CD4-positive, alpha-beta T cell (primary cell): ENCODE results near the gene ROPN1L. TPM values are rescaled to one million over a fixed set of nuclear protein-coding genes. Genes with fewer than 3 reads are reported as not detected.

Experiments
- ATAC-seq: fragments of 200-7000 bp; cut with Tn5 transposase; one replicate; pipeline ENCODE4 v1.10.0; 2022; ENCODE audit warnings: mild to moderate bottlenecking; ENCODE audit not compliant: poor library complexity
- CTCF ChIA-PET: fragments of 350-600 bp; sonication (Branson Sonifier 250); formaldehyde crosslinking; loops from one replicate; lab custom pipeline; 2021; ENCODE audit warnings: antibody characterized with exemption, inconsistent platforms; lab: Charles Lee
- POLR2A ChIA-PET: fragments of 350-600 bp; sonication (Branson Sonifier 250); formaldehyde crosslinking; loops from one replicate; lab custom pipeline; 2021; ENCODE audit warnings: antibody characterized with exemption, inconsistent platforms; lab: Charles Lee
- DNase-seq, 14 experiments: peaks; one replicate each; pipeline ENCODE4 v3.0.0-alpha.2; 2013 to 2020; ENCODE audit warnings: mixed read lengths in 2 of 14
- H3K27ac ChIP-seq, 2 donors: one replicate each; pipeline versions ENCODE4 v1.5.1 to v1.7.0; 2013; ENCODE audit warnings: low read length in 2 of 2, low read depth in 1 of 2, mild to moderate bottlenecking in 1 of 2
- H3K27me3 ChIP-seq, 2 experiments: 1 replicate in 1 of 2; 2 replicates in 1 of 2; pipeline versions ENCODE4 v1.6.1 to v1.7.0; 2013; ENCODE audit warnings: low read length in 2 of 2, control low read depth in 1 of 2, mild to moderate bottlenecking in 1 of 2, moderate library complexity in 1 of 2; ENCODE audit not compliant: insufficient read depth in 2 of 2, control insufficient read depth in 1 of 2
- H3K36me3 ChIP-seq: one replicate; pipeline ENCODE4 v1.6.1; 2013; ENCODE audit warnings: low read length, control low read depth; ENCODE audit not compliant: insufficient read depth
- H3K4me1 ChIP-seq: one replicate; pipeline ENCODE4 v1.6.1; 2013; ENCODE audit warnings: low read length, control low read depth; ENCODE audit not compliant: insufficient read depth
- H3K4me3 ChIP-seq: one replicate; pipeline ENCODE4 v1.5.1; 2013; ENCODE audit warnings: mild to moderate bottlenecking, low read length, moderate library complexity
- H3K9me3 ChIP-seq, 2 experiments: 1 replicate in 1 of 2; 2 replicates in 1 of 2; pipeline versions ENCODE4 v1.6.1 to v1.7.0; 2013; ENCODE audit warnings: low read length in 2 of 2, mild to moderate bottlenecking in 2 of 2, control low read depth in 1 of 2, moderate library complexity in 1 of 2; ENCODE audit not compliant: control insufficient read depth in 1 of 2, insufficient read depth in 1 of 2
- H3K27ac Mint-ChIP-seq: one replicate; pipeline ENCODE4 v1.8.0; 2020; ENCODE audit warnings: mixed read lengths
- H3K27me3 Mint-ChIP-seq: one replicate; pipeline ENCODE4 v1.8.0; 2021; ENCODE audit warnings: mixed read lengths
- H3K36me3 Mint-ChIP-seq: one replicate; pipeline ENCODE4 v1.8.0; 2021; ENCODE audit warnings: low read depth, mixed read lengths
- H3K4me1 Mint-ChIP-seq: one replicate; pipeline ENCODE4 v1.8.0; 2021; ENCODE audit warnings: low read depth, mixed read lengths
- H3K4me3 Mint-ChIP-seq: one replicate; pipeline ENCODE4 v1.8.0; 2020; ENCODE audit warnings: mild to moderate bottlenecking, mixed read lengths
- H3K9me3 Mint-ChIP-seq: one replicate; pipeline ENCODE4 v1.8.0; 2020; ENCODE audit warnings: mixed read lengths
- CTCF ChIP-seq: fragments of 200-600 bp; IDR thresholded peaks from one replicate; pipeline ENCODE4 v1.8.0; 2022; ENCODE audit warnings: antibody characterized with exemption, mild to moderate bottlenecking
- intact Hi-C, 2 experiments: fragments of 100-400 bp; cut with DNase I in 1 of 2; cut with micrococcal nuclease in 1 of 2; formaldehyde crosslinking; loops; one replicate each; pipeline versions ENCODE4 v1.15.1 to v1.9.0; 2023 to 2025; cut with DNase I, micrococcal nuclease
- total RNA-seq, 174 experiments: library from RNA in 2 of 174; stranded (reverse) in 2 of 174; gene quantifications; one replicate each; pipeline ENCODE4 v1.2.3 and lab custom pipeline; 2021 to 2026

The ROPN1L gene
- total RNA-seq, 2 experiments from 2014 or later: 0.42 to 0.58 TPM

- TF ChIP-seq CTCF: no peak
- peaks cover 18% of the 10 kb centered on the region for H3K4me1 ChIP-seq
- no peak overlapping the region for H3K27ac ChIP-seq
- no peaks in the 10 kb centered on the region for H3K36me3 ChIP-seq
- Mint-ChIP-seq H3K36me3 (no peaks in the 10 kb centered on the region), H3K9me3 (no peaks in the 10 kb centered on the region), H3K27ac (no peak overlapping the region), H3K4me1 (peaks cover 14% of the 10 kb centered on the region), H3K27me3 (no peaks in the 10 kb centered on the region), H3K4me3 (no peak overlapping the region)
- no peak overlapping the region for H3K4me3 ChIP-seq
- H3K27me3 ChIP-seq: no peaks in the 10 kb centered on the region
- intact Hi-C loops: no loop called here
- no peak for ATAC-seq
- DNase-seq: no peak
- H3K9me3 ChIP-seq: no peaks in the 10 kb centered on the region
- ChIA-PET POLR2A (no interaction called here), CTCF (no interaction called here)
Observed at GRCh38 chr5:10485897-10486296, 44.2 kb downstream of the ROPN1L start.

- Histone ChIP-seq H3K27ac (no peak overlapping the region), H3K27me3 (no peaks in the 10 kb centered on the region), H3K4me3 (no peak overlapping the region), H3K36me3 (no peaks in the 10 kb centered on the region), H3K4me1 (peaks cover 18% of the 10 kb centered on the region), H3K9me3 (no peaks in the 10 kb centered on the region)
- intact Hi-C loops: no loop called here
- DNase-seq (no peak), ATAC-seq (no peak)
- Mint-ChIP-seq H3K27me3 (no peaks in the 10 kb centered on the region), H3K4me3 (no peak overlapping the region), H3K36me3 (no peaks in the 10 kb centered on the region), H3K4me1 (peaks cover 14% of the 10 kb centered on the region), H3K27ac (no peak overlapping the region), H3K9me3 (no peaks in the 10 kb centered on the region)
- ChIA-PET POLR2A (no interaction called here), CTCF (no interaction called here)
- TF ChIP-seq CTCF: no peak
Observed at GRCh38 chr5:10486511-10487344, 45.0 kb downstream of the ROPN1L start.

GRCh38 chr5:10488144-10488543, 46.5 kb downstream of the ROPN1L start:
- ATAC-seq (no peak), DNase-seq (no peak)
- peaks cover 14% of the 10 kb centered on the region for H3K4me1 Mint-ChIP-seq
- H3K4me3 ChIP-seq: no peak overlapping the region
- no peaks in the 10 kb centered on the region for H3K9me3 Mint-ChIP-seq
- no peak overlapping the region for H3K4me3 Mint-ChIP-seq
- no peak overlapping the region for H3K27ac ChIP-seq
- peaks cover 25% of the 10 kb centered on the region for H3K4me1 ChIP-seq
- no peaks in the 10 kb centered on the region for H3K36me3 ChIP-seq
- no peak for TF ChIP-seq CTCF
- intact Hi-C loops: no loop called here
- H3K27ac Mint-ChIP-seq: no peak overlapping the region
- CTCF ChIA-PET: no interaction called here
- H3K9me3 ChIP-seq: peaks cover 0 to 9% of the 10 kb centered on the region in 2 experiments
- no peaks in the 10 kb centered on the region for H3K27me3 Mint-ChIP-seq
- POLR2A ChIA-PET: no interaction called here
- H3K36me3 Mint-ChIP-seq: no peaks in the 10 kb centered on the region
- no peaks in the 10 kb centered on the region for H3K27me3 ChIP-seq
